Stimulated activated CD4-positive, alpha-beta T cell treated with anti-CD3 and anti-CD28 coated beads, Interleukin-12 subunit alpha, Interleukin-12 subunit beta, amount 100 ng/mL, for 48 hours (primary cell): Measurements from ENCODE around the gene PTEN.
"Not testable (repeated sequence)": the region's sequence is repeated elsewhere in the genome, so short reads cannot be mapped to it uniquely, and the experiment has no call there.

Experiments used
- DNase-seq, 3 donors: peaks; one replicate each; pipeline ENCODE4 v3.0.0-alpha.2; 2020; ENCODE audit warnings: low read depth in 2 of 3, low spot score in 1 of 3

Gene PTEN

GRCh38 chr10:87845624-87845998 is 17.8 kb upstream of the PTEN start:
- DNase-seq = no peak

- DNase-seq = no peak
Measured at GRCh38 chr10:87846023-87846422, 17.4 kb upstream of the PTEN start.

- DNase-seq = not testable (repeated sequence)
Measured at GRCh38 chr10:87846711-87847110, 16.7 kb upstream of the PTEN start.

GRCh38 chr10:87847550-87847949 is 15.9 kb upstream of the PTEN start:
- no peak for DNase-seq

GRCh38 chr10:87849001-87849400 is 14.4 kb upstream of the PTEN start:
- DNase-seq = no peak

GRCh38 chr10:87850742-87851205 is 12.7 kb upstream of the PTEN start:
- peak in 2 of 3 donors; percentile 23 to 42 for DNase-seq

- DNase-seq = no peak
Measured at GRCh38 chr10:87852089-87852488, 11.3 kb upstream of the PTEN start.

- not testable (repeated sequence) for DNase-seq
Measured at GRCh38 chr10:87855247-87855646, 8.2 kb upstream of the PTEN start.

- not testable (repeated sequence) for DNase-seq
Measured at GRCh38 chr10:87855665-87856064, 7.8 kb upstream of the PTEN start.

GRCh38 chr10:87860156-87860795 is 3.1 kb upstream of the PTEN start:
- DNase-seq = no peak

GRCh38 chr10:87860816-87861403 is 2.5 kb upstream of the PTEN start:
- DNase-seq = no peak

- DNase-seq = peak in 1 of 3 donors; percentile 7
Measured at GRCh38 chr10:87861566-87861952, 1.9 kb upstream of the PTEN start.

GRCh38 chr10:87861953-87862678 is 1.3 kb upstream of the PTEN start:
- peak; percentile 87 to 92 (median 88) for DNase-seq

- DNase-seq = peak in 2 of 3 donors; percentile 47 to 56
Measured at GRCh38 chr10:87862679-87863052, 759 bp upstream of the PTEN start.

- DNase-seq = peak in 1 of 3 donors; percentile 7
Measured at GRCh38 chr10:87863951-87864495, 598 bp downstream of the PTEN start.

GRCh38 chr10:87864496-87865059 is 1.2 kb downstream of the PTEN start:
- no peak for DNase-seq

GRCh38 chr10:87865241-87865881 is 1.9 kb downstream of the PTEN start:
- no peak for DNase-seq

GRCh38 chr10:87866412-87866974 is 3.1 kb downstream of the PTEN start:
- no peak for DNase-seq

GRCh38 chr10:87867453-87867852 is 4.0 kb downstream of the PTEN start:
- DNase-seq = no peak

GRCh38 chr10:87868277-87868676 is 4.9 kb downstream of the PTEN start:
- DNase-seq = no peak

- DNase-seq = not testable (repeated sequence)
Measured at GRCh38 chr10:87869139-87869538, 5.7 kb downstream of the PTEN start.
